ENCODE data around the gene FAM3C. TPM values are rescaled to one million over a fixed set of nuclear protein-coding genes. Genes with fewer than 3 reads are reported as not detected.

The FAM3C gene
- total and polyA plus RNA-seq, 2 of the 8 experiments (the other 6 are each of a cell fraction or from before 2014, with no cell fraction given): 27.0 to 77.7 TPM

DNA sequence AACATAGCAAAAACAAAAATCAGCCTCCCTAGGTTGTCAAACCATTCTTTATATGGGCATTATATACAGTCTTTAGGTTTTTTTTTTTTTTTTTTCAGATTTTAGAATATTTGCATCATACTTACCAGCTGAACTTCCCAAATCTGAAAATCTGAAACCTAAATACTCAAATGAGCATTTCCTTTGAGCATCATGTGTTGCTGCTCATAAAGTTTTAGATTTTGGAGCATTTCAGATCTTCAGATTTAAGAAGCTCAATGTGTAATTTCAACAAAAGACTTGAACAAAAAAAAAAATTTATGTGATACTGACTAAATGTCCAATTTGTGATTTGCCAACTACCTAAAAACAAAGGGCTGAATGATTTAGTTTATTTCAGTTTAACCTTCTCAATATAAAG, 13.6 kb downstream of the FAM3C start (continued):
- TF ChIP-seq, protein P1, sequence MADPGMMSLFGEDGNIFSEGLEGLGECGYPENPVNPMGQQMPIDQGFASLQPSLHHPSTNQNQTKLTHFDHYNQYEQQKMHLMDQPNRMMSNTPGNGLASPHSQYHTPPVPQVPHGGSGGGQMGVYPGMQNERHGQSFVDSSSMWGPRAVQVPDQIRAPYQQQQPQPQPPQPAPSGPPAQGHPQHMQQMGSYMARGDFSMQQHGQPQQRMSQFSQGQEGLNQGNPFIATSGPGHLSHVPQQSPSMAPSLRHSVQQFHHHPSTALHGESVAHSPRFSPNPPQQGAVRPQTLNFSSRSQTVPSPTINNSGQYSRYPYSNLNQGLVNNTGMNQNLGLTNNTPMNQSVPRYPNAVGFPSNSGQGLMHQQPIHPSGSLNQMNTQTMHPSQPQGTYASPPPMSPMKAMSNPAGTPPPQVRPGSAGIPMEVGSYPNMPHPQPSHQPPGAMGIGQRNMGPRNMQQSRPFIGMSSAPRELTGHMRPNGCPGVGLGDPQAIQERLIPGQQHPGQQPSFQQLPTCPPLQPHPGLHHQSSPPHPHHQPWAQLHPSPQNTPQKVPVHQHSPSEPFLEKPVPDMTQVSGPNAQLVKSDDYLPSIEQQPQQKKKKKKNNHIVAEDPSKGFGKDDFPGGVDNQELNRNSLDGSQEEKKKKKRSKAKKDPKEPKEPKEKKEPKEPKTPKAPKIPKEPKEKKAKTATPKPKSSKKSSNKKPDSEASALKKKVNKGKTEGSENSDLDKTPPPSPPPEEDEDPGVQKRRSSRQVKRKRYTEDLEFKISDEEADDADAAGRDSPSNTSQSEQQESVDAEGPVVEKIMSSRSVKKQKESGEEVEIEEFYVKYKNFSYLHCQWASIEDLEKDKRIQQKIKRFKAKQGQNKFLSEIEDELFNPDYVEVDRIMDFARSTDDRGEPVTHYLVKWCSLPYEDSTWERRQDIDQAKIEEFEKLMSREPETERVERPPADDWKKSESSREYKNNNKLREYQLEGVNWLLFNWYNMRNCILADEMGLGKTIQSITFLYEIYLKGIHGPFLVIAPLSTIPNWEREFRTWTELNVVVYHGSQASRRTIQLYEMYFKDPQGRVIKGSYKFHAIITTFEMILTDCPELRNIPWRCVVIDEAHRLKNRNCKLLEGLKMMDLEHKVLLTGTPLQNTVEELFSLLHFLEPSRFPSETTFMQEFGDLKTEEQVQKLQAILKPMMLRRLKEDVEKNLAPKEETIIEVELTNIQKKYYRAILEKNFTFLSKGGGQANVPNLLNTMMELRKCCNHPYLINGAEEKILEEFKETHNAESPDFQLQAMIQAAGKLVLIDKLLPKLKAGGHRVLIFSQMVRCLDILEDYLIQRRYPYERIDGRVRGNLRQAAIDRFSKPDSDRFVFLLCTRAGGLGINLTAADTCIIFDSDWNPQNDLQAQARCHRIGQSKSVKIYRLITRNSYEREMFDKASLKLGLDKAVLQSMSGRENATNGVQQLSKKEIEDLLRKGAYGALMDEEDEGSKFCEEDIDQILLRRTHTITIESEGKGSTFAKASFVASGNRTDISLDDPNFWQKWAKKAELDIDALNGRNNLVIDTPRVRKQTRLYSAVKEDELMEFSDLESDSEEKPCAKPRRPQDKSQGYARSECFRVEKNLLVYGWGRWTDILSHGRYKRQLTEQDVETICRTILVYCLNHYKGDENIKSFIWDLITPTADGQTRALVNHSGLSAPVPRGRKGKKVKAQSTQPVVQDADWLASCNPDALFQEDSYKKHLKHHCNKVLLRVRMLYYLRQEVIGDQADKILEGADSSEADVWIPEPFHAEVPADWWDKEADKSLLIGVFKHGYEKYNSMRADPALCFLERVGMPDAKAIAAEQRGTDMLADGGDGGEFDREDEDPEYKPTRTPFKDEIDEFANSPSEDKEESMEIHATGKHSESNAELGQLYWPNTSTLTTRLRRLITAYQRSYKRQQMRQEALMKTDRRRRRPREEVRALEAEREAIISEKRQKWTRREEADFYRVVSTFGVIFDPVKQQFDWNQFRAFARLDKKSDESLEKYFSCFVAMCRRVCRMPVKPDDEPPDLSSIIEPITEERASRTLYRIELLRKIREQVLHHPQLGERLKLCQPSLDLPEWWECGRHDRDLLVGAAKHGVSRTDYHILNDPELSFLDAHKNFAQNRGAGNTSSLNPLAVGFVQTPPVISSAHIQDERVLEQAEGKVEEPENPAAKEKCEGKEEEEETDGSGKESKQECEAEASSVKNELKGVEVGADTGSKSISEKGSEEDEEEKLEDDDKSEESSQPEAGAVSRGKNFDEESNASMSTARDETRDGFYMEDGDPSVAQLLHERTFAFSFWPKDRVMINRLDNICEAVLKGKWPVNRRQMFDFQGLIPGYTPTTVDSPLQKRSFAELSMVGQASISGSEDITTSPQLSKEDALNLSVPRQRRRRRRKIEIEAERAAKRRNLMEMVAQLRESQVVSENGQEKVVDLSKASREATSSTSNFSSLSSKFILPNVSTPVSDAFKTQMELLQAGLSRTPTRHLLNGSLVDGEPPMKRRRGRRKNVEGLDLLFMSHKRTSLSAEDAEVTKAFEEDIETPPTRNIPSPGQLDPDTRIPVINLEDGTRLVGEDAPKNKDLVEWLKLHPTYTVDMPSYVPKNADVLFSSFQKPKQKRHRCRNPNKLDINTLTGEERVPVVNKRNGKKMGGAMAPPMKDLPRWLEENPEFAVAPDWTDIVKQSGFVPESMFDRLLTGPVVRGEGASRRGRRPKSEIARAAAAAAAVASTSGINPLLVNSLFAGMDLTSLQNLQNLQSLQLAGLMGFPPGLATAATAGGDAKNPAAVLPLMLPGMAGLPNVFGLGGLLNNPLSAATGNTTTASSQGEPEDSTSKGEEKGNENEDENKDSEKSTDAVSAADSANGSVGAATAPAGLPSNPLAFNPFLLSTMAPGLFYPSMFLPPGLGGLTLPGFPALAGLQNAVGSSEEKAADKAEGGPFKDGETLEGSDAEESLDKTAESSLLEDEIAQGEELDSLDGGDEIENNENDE (IDR thresholded peaks at IDR 0.05; ENCODE audit: insufficient replicate concordance, low read length): no peak
